PFSK-1 (cell line): ENCODE measurements around the gene INA.

ENCODE experiments used
- POLR2AphosphoS5 ChIP-seq: IDR thresholded peaks from 2 replicates; pipeline ENCODE4 v1.6.1; 2012; ENCODE audit warnings: low read depth, mild to moderate bottlenecking, control low read depth, low read length, moderate library complexity
- TAF1 ChIP-seq: IDR thresholded peaks from 2 replicates; pipeline ENCODE4 v1.6.1; 2012; ENCODE audit warnings: low read length, control low read depth, borderline replicate concordance; ENCODE audit not compliant: insufficient read depth
- TF ChIP-seq, protein P1 (sequence below), 2 experiments: IDR thresholded peaks; 2 replicates each; pipeline versions ENCODE4 v1.6.1 to v1.8.0; 2011 to 2012; ENCODE audit warnings: low read depth in 2 of 2, low read length in 2 of 2, control low read depth in 1 of 2, inconsistent platforms in 1 of 2, mild to moderate bottlenecking in 1 of 2, moderate library complexity in 1 of 2; ENCODE audit not compliant: insufficient read depth in 1 of 2

GRCh38 chr10:103280031-103280430 lies 3.1 kb downstream of the INA start:
- TF ChIP-seq POLR2AphosphoS5 (no peak), TAF1 (no peak)
- TF ChIP-seq, protein P1, sequence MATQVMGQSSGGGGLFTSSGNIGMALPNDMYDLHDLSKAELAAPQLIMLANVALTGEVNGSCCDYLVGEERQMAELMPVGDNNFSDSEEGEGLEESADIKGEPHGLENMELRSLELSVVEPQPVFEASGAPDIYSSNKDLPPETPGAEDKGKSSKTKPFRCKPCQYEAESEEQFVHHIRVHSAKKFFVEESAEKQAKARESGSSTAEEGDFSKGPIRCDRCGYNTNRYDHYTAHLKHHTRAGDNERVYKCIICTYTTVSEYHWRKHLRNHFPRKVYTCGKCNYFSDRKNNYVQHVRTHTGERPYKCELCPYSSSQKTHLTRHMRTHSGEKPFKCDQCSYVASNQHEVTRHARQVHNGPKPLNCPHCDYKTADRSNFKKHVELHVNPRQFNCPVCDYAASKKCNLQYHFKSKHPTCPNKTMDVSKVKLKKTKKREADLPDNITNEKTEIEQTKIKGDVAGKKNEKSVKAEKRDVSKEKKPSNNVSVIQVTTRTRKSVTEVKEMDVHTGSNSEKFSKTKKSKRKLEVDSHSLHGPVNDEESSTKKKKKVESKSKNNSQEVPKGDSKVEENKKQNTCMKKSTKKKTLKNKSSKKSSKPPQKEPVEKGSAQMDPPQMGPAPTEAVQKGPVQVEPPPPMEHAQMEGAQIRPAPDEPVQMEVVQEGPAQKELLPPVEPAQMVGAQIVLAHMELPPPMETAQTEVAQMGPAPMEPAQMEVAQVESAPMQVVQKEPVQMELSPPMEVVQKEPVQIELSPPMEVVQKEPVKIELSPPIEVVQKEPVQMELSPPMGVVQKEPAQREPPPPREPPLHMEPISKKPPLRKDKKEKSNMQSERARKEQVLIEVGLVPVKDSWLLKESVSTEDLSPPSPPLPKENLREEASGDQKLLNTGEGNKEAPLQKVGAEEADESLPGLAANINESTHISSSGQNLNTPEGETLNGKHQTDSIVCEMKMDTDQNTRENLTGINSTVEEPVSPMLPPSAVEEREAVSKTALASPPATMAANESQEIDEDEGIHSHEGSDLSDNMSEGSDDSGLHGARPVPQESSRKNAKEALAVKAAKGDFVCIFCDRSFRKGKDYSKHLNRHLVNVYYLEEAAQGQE (IDR thresholded peaks at IDR 0.05; ENCODE audit: insufficient read depth in 1 of 2, low read depth in 2 of 2, low read length in 2 of 2): no peak; a peak in 1 of 4 replicates
